K562 (cell line): Measurements from ENCODE around the gene HPN. TPM values are rescaled to one million over a fixed set of nuclear protein-coding genes. Genes with fewer than 3 reads are reported as not detected.

Source experiments
- ATAC-seq: fragments of 200-7000 bp; cut with Tn5 transposase; 3 replicates; pipeline ENCODE4 v1.9.1; 2020; ENCODE audit warnings: moderate library complexity
- BruUV-seq: library from RNA; stranded (reverse); fragments of 400-500 nt; replicated peaks from 2 replicates; lab custom pipeline; 2021; lab: Mats Ljungman, UMichigan
- CTCF ChIA-PET: fragments of 300-600 bp; formaldehyde crosslinking; extraction: SDS; loops from one replicate; lab custom pipeline; 2021; ENCODE audit warnings: low intra/inter-chr PET ratio; lab: Yijun Ruan, JAX
- POLR2A ChIA-PET: fragments of 300-600, 350-650 bp; sonication (Branson Sonifier 250); formaldehyde crosslinking; extraction: SDS; loops from one replicate; lab custom pipeline; 2021; ENCODE audit warnings: antibody characterized with exemption, inconsistent platforms; lab: Yijun Ruan, JAX
- DNase-seq, 4 experiments: peaks; one replicate each; pipeline versions ENCODE4 v3.0.0 to v3.0.0-alpha.2; 2011 to 2018; ENCODE audit warnings: low spot score in 3 of 4, mixed read lengths in 3 of 4; ENCODE audit errors: extremely low read depth in 1 of 4
- FAIRE-seq: peaks from 2 replicates; lab custom pipeline; 2011; peaks lifted over from hg19 to GRCh38; lab: Jason Lieb, UNC
- H2AFZ ChIP-seq: 2 replicates; pipeline ENCODE4 v1.6.0; 2011; ENCODE audit warnings: low read depth, low read length, control low read depth, inconsistent platforms
- H3K27ac ChIP-seq: fragments of 200-600 bp; 3 replicates; pipeline ENCODE4 v1.8.0; 2011; ENCODE audit warnings: low read depth, mild to moderate bottlenecking, control low read depth, inconsistent platforms, low read length, moderate library complexity, mixed read lengths; ENCODE audit errors: extremely low read depth
- H3K27me3 ChIP-seq, 2 experiments: fragments of 300-600 bp in 1 of 2; 2 replicates in 1 of 2; 3 replicates in 1 of 2; pipeline versions ENCODE4 v1.6.0 to v1.8.0; 2011; ENCODE audit warnings: inconsistent platforms in 2 of 2, low read length in 2 of 2, mild to moderate bottlenecking in 1 of 2, mixed read lengths in 1 of 2, moderate library complexity in 1 of 2; ENCODE audit not compliant: control insufficient read depth in 2 of 2, insufficient read depth in 2 of 2
- H3K36me3 ChIP-seq: fragments of 300-600 bp; 3 replicates; pipeline ENCODE4 v1.8.0; 2011; ENCODE audit warnings: mild to moderate bottlenecking, low read length, inconsistent platforms; ENCODE audit not compliant: control insufficient read depth, insufficient read depth
- H3K4me1 ChIP-seq, 2 experiments: fragments of 200-600 bp in 1 of 2; replicated peaks in 1 of 2; 2 replicates in 1 of 2; 3 replicates in 1 of 2; pipeline versions ENCODE4 v1.5.1 to v1.8.0; 2011; ENCODE audit warnings: inconsistent platforms in 2 of 2, low read length in 2 of 2, mild to moderate bottlenecking in 1 of 2, mixed read lengths in 1 of 2, moderate library complexity in 1 of 2; ENCODE audit not compliant: control insufficient read depth in 2 of 2, insufficient read depth in 2 of 2
- H3K4me2 ChIP-seq: 2 replicates; pipeline ENCODE4 v1.6.1; 2011; ENCODE audit warnings: low read length, control low read depth, inconsistent platforms, mixed read lengths; ENCODE audit not compliant: insufficient read depth
- H3K4me3 ChIP-seq: fragments of 200-600 bp; sonication (generic), shearing (Covaris generic); 2 replicates; pipeline ENCODE4 v1.5.1; 2016; ENCODE audit warnings: control low read depth, inconsistent platforms
- H3K79me2 ChIP-seq: fragments of 200-600 bp; 3 replicates; pipeline ENCODE4 v1.8.0; 2011; ENCODE audit warnings: low read length, inconsistent platforms; ENCODE audit not compliant: control insufficient read depth, insufficient read depth
- H3K9ac ChIP-seq, 2 experiments: 2 replicates each; pipeline versions ENCODE4 v1.6.0 to v1.6.1; 2011; ENCODE audit warnings: low read depth in 2 of 2, low read length in 2 of 2, control low read depth in 1 of 2, inconsistent platforms in 1 of 2, mild to moderate bottlenecking in 1 of 2, mixed read lengths in 1 of 2; ENCODE audit not compliant: insufficient read depth in 1 of 2
- H3K9me1 ChIP-seq: one replicate; pipeline ENCODE4 v1.6.0; 2011; ENCODE audit warnings: inconsistent platforms, mild to moderate bottlenecking, low read length, moderate library complexity; ENCODE audit not compliant: control insufficient read depth, insufficient read depth
- H3K9me3 ChIP-seq: replicated peaks from 2 replicates; pipeline ENCODE4 v1.5.1; 2011; ENCODE audit warnings: low read depth, low read length, inconsistent platforms; ENCODE audit not compliant: control insufficient read depth, insufficient read depth
- H4K20me1 ChIP-seq: replicated peaks from 2 replicates; pipeline ENCODE4 v1.6.1; 2011; ENCODE audit warnings: low read length, inconsistent platforms, mixed read lengths; ENCODE audit not compliant: control insufficient read depth, insufficient read depth
- POLR2AphosphoS2 ChIP-seq: IDR thresholded peaks from 2 replicates; pipeline ENCODE4 v1.6.1; 2012; ENCODE audit warnings: low read length, improper control_type of control experiment
- ZKSCAN1 ChIP-seq: fragments of 150-350 bp; IDR thresholded peaks from 2 replicates; pipeline ENCODE4 v1.6.1; 2016; ENCODE audit warnings: low read depth, low read length
- WGBS: fragments of 100-300 bp; shearing (Covaris generic); methylation state at CpG from one replicate; pipeline ENCODE4 v1.1.6; 2016; ENCODE audit warnings: low coverage, mixed read lengths; ENCODE audit not compliant: insufficient coverage; ENCODE audit errors: missing lambda C conversion rate; 5-methylcytosine and 5-hydroxymethylcytosine counted together
- in situ Hi-C: fragments of 300-500 bp; cut with MboI; formaldehyde crosslinking; loops from 4 replicates; pipeline ENCODE4 v1.15.0; 2018; ENCODE audit warnings: inconsistent platforms, mixed read lengths
- intact Hi-C: fragments of 100-400 bp; cut with micrococcal nuclease; formaldehyde crosslinking; loops from 2 replicates; pipeline ENCODE4 v1.14.2; 2022
- polyA plus RNA-seq, 8 experiments: library from polyadenylated mRNA; depleted of rRNA in 4 of 8; stranded (reverse) in 5 of 8; unstranded in 3 of 8; fragments of >200 nt; fragmentation: Nextera tagmentation in 2 of 8; fragmentation: Illumina TruSeq in 1 of 8; extraction: Ambion mirVana in 2 of 8; extraction: Trizol in 1 of 8; gene quantifications; 2 replicates each; pipeline versions ENCODE4 v1.2.1 to v1.2.3, GENCODE V29; 2011 to 2014; ENCODE audit warnings: inconsistent platforms in 1 of 8, missing spikeins in 1 of 8
- total RNA-seq, 7 experiments: library from RNA; depleted of rRNA in 6 of 7; stranded (reverse); fragments of >200 nt in 6 of 7; fragmentation: Illumina TruSeq in 2 of 7; extraction: Trizol in 2 of 7; gene quantifications; 2 replicates each; pipeline versions ENCODE4 v1.2.1 to v1.2.3, GENCODE V29; 2011 to 2021; ENCODE audit warnings: low replicate concordance in 1 of 7
- TF ChIP-seq, protein P1 (sequence below): fragments of 450-650 bp; formaldehyde crosslinking; IDR thresholded peaks from 2 replicates; pipeline ENCODE4 v1.4.0; 2020; ENCODE audit warnings: mild to moderate bottlenecking, moderate library complexity
- TF ChIP-seq, protein P2 (sequence below), 2 experiments: fragments of 450-650 bp; formaldehyde crosslinking in 1 of 2; IDR thresholded peaks; 2 replicates each; pipeline versions ENCODE4 v1.4.0 to v1.6.1; 2014 to 2020; ENCODE audit warnings: mild to moderate bottlenecking in 2 of 2, borderline replicate concordance in 1 of 2, low read depth in 1 of 2

The HPN gene
- total and polyA plus RNA-seq, 9 of the 15 experiments (the other 6 are each of a cell fraction or from before 2014, with no cell fraction given) = 0.10 to 0.20 TPM; not detected in 7

DNA sequence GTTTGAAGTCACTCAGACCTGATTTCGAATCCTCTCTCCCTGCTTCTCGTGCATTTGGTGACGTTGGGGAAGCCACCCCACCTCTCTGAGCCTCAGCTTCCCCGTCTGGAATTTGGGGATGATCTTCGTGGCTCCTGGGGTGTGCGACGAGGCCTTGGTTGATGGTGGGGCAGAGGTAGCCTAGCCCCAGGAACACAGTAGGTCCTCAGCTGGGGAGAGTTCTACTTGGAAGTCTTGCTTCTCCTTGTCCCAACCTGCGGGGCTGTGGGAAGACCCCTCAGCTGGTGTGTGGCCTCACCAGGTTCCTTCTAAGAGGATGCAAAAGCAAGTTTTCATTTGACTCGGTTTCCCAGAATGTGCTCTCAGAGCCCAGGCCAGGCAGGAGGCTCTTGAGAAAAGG is 13.1 kb downstream of the HPN start:
- no peak for ATAC-seq
- POLR2A ChIA-PET = interaction anchor here (0.5 to 0.6 kb wide), 3 partner anchors 20 to 283 kb away, joined by 3 to 4 read pairs (median 3); no protein-coding TSS in a partner anchor
- CTCF ChIA-PET = no interaction called here
- Histone ChIP-seq H2AFZ (no peak overlapping the region), H3K9me1 (no peaks in the 10 kb centered on the region), H3K4me2 (no peak overlapping the region)
- WGBS = 15% methylated on average over 8 of the region's 9 CpGs
- no peak for DNase-seq
- TF ChIP-seq ZKSCAN1 = peak; percentile 67; the same call in 1 of the 2 replicates
- TF ChIP-seq, protein P1, sequence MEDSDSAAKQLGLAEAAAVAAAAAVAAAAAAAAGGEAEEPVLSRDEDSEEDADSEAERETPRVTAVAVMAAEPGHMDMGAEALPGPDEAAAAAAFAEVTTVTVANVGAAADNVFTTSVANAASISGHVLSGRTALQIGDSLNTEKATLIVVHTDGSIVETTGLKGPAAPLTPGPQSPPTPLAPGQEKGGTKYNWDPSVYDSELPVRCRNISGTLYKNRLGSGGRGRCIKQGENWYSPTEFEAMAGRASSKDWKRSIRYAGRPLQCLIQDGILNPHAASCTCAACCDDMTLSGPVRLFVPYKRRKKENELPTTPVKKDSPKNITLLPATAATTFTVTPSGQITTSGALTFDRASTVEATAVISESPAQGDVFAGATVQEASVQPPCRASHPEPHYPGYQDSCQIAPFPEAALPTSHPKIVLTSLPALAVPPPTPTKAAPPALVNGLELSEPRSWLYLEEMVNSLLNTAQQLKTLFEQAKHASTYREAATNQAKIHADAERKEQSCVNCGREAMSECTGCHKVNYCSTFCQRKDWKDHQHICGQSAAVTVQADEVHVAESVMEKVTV (CRISPR knock-in tag) = no peak
- TF ChIP-seq, all 486 proteins: peak for 1
- Histone ChIP-seq H3K4me3 (no peak overlapping the region), H4K20me1 (no peaks in the 10 kb centered on the region), H3K9me3 (no peaks in the 10 kb centered on the region), H3K27me3 (peaks cover 2 to 8% of the 10 kb centered on the region in 2 experiments; a peak in 2 of 5 replicates), H3K9ac (peak overlapping the region in 1 of 2 experiments; percentile 61; a peak in 1 of 4 replicates), H3K36me3 (no peaks in the 10 kb centered on the region), H3K4me1 (peaks cover 0 to 4% of the 10 kb centered on the region in 2 experiments; a peak in 2 of 5 replicates), H3K79me2 (no peaks in the 10 kb centered on the region), H3K27ac (no peak overlapping the region)
- intact Hi-C loops = no loop called here
- no TSS peak for BruUV-seq
- in situ Hi-C loops = no loop called here
- FAIRE-seq = no peak

DNA sequence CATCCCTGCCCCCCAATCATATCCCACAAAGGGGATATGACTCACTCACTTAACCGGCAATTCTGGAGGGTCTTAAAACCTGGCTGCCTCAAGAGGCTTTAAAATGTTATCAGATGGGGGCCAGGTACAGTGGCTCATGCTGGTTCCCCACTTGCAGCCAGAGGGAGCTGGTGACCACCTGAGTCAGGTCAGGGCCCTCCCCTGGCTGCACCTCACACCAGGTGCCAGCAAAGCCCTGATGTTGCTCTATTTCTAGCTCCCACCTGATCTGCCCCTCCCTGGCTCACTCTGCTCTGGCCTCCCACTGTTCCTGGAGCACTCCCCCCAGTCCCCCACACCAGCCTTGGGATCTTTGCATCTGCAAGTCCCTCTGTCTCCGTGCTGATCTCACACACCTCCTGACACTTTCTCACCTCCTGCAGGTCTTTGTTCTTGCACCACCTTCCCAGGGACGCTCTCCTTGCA is 14.2 kb downstream of the HPN start:
- peaks cover 2 to 19% of the 10 kb centered on the region in 2 experiments; a peak in 2 of 5 replicates for H3K27me3 ChIP-seq
- intact Hi-C loops (no loop called here), in situ Hi-C loops (no loop called here)
- no peaks in the 10 kb centered on the region for H3K9me1 ChIP-seq
- ATAC-seq = peak; percentile 94
- no TSS peak for BruUV-seq
- peak; percentile 71 for FAIRE-seq
- no peaks in the 10 kb centered on the region for H4K20me1 ChIP-seq
- CTCF ChIA-PET = no interaction called here
- H3K36me3 ChIP-seq = no peaks in the 10 kb centered on the region
- H2AFZ ChIP-seq = no peak overlapping the region
- H3K4me2 ChIP-seq = no peak overlapping the region
- no peak overlapping the region for H3K9ac ChIP-seq
- no peaks in the 10 kb centered on the region for H3K79me2 ChIP-seq
- 0% methylated on average over 2 of the region's 3 CpGs for WGBS
- H3K4me1 ChIP-seq = peaks cover 0 to 14% of the 10 kb centered on the region in 2 experiments; a peak in 2 of 5 replicates
- H3K9me3 ChIP-seq = no peaks in the 10 kb centered on the region
- POLR2A ChIA-PET = interaction anchor here (1.4 kb wide), 1 partner anchor 9 kb away, joined by 6 read pairs; no protein-coding TSS in a partner anchor
- H3K4me3 ChIP-seq = no peak overlapping the region
- peak in 3 of 4 experiments; percentile 42 to 56 (median 46) for DNase-seq
- no peak overlapping the region for H3K27ac ChIP-seq
- TF ChIP-seq POLR2AphosphoS2 = no peak
- TF ChIP-seq, protein P2, sequence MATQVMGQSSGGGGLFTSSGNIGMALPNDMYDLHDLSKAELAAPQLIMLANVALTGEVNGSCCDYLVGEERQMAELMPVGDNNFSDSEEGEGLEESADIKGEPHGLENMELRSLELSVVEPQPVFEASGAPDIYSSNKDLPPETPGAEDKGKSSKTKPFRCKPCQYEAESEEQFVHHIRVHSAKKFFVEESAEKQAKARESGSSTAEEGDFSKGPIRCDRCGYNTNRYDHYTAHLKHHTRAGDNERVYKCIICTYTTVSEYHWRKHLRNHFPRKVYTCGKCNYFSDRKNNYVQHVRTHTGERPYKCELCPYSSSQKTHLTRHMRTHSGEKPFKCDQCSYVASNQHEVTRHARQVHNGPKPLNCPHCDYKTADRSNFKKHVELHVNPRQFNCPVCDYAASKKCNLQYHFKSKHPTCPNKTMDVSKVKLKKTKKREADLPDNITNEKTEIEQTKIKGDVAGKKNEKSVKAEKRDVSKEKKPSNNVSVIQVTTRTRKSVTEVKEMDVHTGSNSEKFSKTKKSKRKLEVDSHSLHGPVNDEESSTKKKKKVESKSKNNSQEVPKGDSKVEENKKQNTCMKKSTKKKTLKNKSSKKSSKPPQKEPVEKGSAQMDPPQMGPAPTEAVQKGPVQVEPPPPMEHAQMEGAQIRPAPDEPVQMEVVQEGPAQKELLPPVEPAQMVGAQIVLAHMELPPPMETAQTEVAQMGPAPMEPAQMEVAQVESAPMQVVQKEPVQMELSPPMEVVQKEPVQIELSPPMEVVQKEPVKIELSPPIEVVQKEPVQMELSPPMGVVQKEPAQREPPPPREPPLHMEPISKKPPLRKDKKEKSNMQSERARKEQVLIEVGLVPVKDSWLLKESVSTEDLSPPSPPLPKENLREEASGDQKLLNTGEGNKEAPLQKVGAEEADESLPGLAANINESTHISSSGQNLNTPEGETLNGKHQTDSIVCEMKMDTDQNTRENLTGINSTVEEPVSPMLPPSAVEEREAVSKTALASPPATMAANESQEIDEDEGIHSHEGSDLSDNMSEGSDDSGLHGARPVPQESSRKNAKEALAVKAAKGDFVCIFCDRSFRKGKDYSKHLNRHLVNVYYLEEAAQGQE (IDR thresholded peaks at IDR 0.05; ENCODE audit: borderline replicate concordance) = peak; percentile 40; the same call in 1 of the 2 replicates
- TF ChIP-seq, protein P2 (CRISPR knock-in tag; IDR thresholded peaks at IDR 0.05; ENCODE audit: low read depth) = no peak
